Panc1 (cell line): ENCODE measurements around the gene STARD13. TPM values are rescaled to one million over a fixed set of nuclear protein-coding genes. Genes with fewer than 3 reads are reported as not detected.

Source experiments
- ATAC-seq: fragments of 200-7000 bp; cut with Tn5 transposase; 2 replicates; pipeline ENCODE4 v1.9.1; 2020; ENCODE audit warnings: mild to moderate bottlenecking, moderate library complexity
- Bru-seq: library from RNA; stranded (reverse); fragments of 400-500 nt; gene quantifications from one replicate; lab custom pipeline; 2021; lab: Mats Ljungman, UMichigan
- BruChase-seq, 2 experiments: library from RNA; stranded (reverse); fragments of 400-500 nt; gene quantifications; one replicate each; lab custom pipeline; 2021; lab: Mats Ljungman, UMichigan
- BruUV-seq: library from RNA; stranded (reverse); fragments of 400-500 nt; replicated peaks from 2 replicates; lab custom pipeline; 2021; lab: Mats Ljungman, UMichigan
- CTCF ChIA-PET: fragments of 300-600 bp; sonication (Branson Sonifier 250); formaldehyde crosslinking; loops from one replicate; lab custom pipeline; 2022; ENCODE audit warnings: antibody characterized with exemption; lab: Charles Lee
- POLR2A ChIA-PET: fragments of 300-600 bp; sonication (Branson Sonifier 250); formaldehyde crosslinking; loops from one replicate; lab custom pipeline; 2022; ENCODE audit warnings: antibody characterized with exemption; lab: Charles Lee
- DNase-seq: peaks from one replicate; pipeline ENCODE4 v3.0.0-alpha.2; 2010; ENCODE audit warnings: low read depth, low spot score
- H3K27ac ChIP-seq: 2 replicates; pipeline ENCODE4 v1.5.1; 2011; ENCODE audit warnings: mild to moderate bottlenecking, low read length, inconsistent platforms
- H3K27me3 ChIP-seq: fragments of 200-500 bp; sonication (Bioruptor generic); 2 replicates; pipeline ENCODE4 v1.6.0; 2014; ENCODE audit warnings: low read length, inconsistent platforms; ENCODE audit not compliant: control insufficient read depth, insufficient read depth
- H3K36me3 ChIP-seq: fragments of 200-500 bp; sonication (Bioruptor generic); 2 replicates; pipeline ENCODE4 v1.5.1; 2014; ENCODE audit warnings: inconsistent platforms, mild to moderate bottlenecking, low read length, moderate library complexity; ENCODE audit not compliant: control insufficient read depth, insufficient read depth
- H3K4me1 ChIP-seq: 2 replicates; pipeline ENCODE4 v1.5.1; 2011; ENCODE audit warnings: inconsistent platforms, mild to moderate bottlenecking, low read length, moderate library complexity; ENCODE audit not compliant: control insufficient read depth, insufficient read depth
- H3K4me3 ChIP-seq, 2 experiments: 2 replicates each; pipeline ENCODE4 v1.5.1; 2011 to 2012; ENCODE audit warnings: low read depth in 2 of 2, low read length in 2 of 2, mild to moderate bottlenecking in 2 of 2, inconsistent platforms in 1 of 2, moderate library complexity in 1 of 2
- H3K9me3 ChIP-seq: fragments of 200-500 bp; sonication (Bioruptor generic); 2 replicates; pipeline ENCODE4 v1.5.1; 2014; ENCODE audit warnings: low read depth, mild to moderate bottlenecking, inconsistent platforms, low read length, moderate library complexity; ENCODE audit not compliant: control insufficient read depth, insufficient read depth
- POLR2AphosphoS5 ChIP-seq: IDR thresholded peaks from 2 replicates; pipeline ENCODE4 v1.6.1; 2012; ENCODE audit warnings: mild to moderate bottlenecking, low read depth, low read length, moderate library complexity
- SIN3A ChIP-seq: IDR thresholded peaks from 2 replicates; pipeline ENCODE4 v1.6.1; 2012; ENCODE audit warnings: low read depth, mild to moderate bottlenecking, low read length, moderate library complexity, borderline replicate concordance; ENCODE audit not compliant: insufficient read depth
- TCF7L2 ChIP-seq: IDR thresholded peaks from 2 replicates; pipeline ENCODE4 v1.6.1; 2011; ENCODE audit warnings: mild to moderate bottlenecking, low read depth, low read length, inconsistent platforms
- in situ Hi-C: cut with HindIII; loops from 2 replicates; pipeline ENCODE4 v1.10.0; 2016; ENCODE audit warnings: low sequenced_read_pairs, low pct_unique_long_range_greater_than_20kb
- intact Hi-C: fragments of 100-400 bp; cut with micrococcal nuclease; formaldehyde crosslinking; loops from one replicate; pipeline ENCODE4 v1.10.0; 2022; ENCODE audit not compliant: unreplicated experiment
- long read RNA-seq: library from polyadenylated mRNA; unstranded; transcript quantifications from one replicate; pipeline ENCODE4 v2.0.0, GENCODE V29; 2021; ENCODE audit not compliant: unreplicated experiment
- polyA plus RNA-seq: library from polyadenylated mRNA; unstranded; fragments of >200 nt; gene quantifications from one replicate; pipeline ENCODE4 v1.2.1, GENCODE V29; 2012; ENCODE audit warnings: missing spikeins; ENCODE audit not compliant: insufficient read length
- total RNA-seq: library from RNA; stranded (reverse); gene quantifications from one replicate; pipeline ENCODE4 v1.2.1, GENCODE V29; 2021; ENCODE audit not compliant: unreplicated experiment
- TF ChIP-seq, protein P1 (sequence below), 2 experiments: IDR thresholded peaks; 2 replicates each; pipeline ENCODE4 v1.6.1; 2011 to 2012; ENCODE audit warnings: low read depth in 2 of 2, control low read depth in 1 of 2, low read length in 1 of 2, mild to moderate bottlenecking in 1 of 2, moderate library complexity in 1 of 2; ENCODE audit not compliant: insufficient read depth in 1 of 2
- TF ChIP-seq, protein P2 (sequence below): fragments of 450-650 bp; IDR thresholded peaks from 2 replicates; pipeline ENCODE4 v1.5.1; 2017; ENCODE audit warnings: mild to moderate bottlenecking

Gene STARD13, protein sequence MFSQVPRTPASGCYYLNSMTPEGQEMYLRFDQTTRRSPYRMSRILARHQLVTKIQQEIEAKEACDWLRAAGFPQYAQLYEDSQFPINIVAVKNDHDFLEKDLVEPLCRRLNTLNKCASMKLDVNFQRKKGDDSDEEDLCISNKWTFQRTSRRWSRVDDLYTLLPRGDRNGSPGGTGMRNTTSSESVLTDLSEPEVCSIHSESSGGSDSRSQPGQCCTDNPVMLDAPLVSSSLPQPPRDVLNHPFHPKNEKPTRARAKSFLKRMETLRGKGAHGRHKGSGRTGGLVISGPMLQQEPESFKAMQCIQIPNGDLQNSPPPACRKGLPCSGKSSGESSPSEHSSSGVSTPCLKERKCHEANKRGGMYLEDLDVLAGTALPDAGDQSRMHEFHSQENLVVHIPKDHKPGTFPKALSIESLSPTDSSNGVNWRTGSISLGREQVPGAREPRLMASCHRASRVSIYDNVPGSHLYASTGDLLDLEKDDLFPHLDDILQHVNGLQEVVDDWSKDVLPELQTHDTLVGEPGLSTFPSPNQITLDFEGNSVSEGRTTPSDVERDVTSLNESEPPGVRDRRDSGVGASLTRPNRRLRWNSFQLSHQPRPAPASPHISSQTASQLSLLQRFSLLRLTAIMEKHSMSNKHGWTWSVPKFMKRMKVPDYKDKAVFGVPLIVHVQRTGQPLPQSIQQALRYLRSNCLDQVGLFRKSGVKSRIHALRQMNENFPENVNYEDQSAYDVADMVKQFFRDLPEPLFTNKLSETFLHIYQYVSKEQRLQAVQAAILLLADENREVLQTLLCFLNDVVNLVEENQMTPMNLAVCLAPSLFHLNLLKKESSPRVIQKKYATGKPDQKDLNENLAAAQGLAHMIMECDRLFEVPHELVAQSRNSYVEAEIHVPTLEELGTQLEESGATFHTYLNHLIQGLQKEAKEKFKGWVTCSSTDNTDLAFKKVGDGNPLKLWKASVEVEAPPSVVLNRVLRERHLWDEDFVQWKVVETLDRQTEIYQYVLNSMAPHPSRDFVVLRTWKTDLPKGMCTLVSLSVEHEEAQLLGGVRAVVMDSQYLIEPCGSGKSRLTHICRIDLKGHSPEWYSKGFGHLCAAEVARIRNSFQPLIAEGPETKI
- total RNA-seq, result 6.5 TPM
- 2.8 TPM for polyA plus RNA-seq
- percentile 65 among the genes with signal in this experiment for Bru-seq, nascent RNA
- percentile 53 among the genes with signal in this experiment for BruChase-seq, experiment 1, labeled RNA remaining after a 2-hour chase
- percentile 52 among the genes with signal in this experiment for BruChase-seq, experiment 2, labeled RNA remaining after a 6-hour chase
- long read RNA-seq, full-length matches to known transcripts, result 2 of 13 reads
- long read RNA-seq, partial matches to known transcripts, result 5 of 13 reads
- long read RNA-seq, other reads (novel, unspliced or antisense), result 6 of 13 reads

DNA sequence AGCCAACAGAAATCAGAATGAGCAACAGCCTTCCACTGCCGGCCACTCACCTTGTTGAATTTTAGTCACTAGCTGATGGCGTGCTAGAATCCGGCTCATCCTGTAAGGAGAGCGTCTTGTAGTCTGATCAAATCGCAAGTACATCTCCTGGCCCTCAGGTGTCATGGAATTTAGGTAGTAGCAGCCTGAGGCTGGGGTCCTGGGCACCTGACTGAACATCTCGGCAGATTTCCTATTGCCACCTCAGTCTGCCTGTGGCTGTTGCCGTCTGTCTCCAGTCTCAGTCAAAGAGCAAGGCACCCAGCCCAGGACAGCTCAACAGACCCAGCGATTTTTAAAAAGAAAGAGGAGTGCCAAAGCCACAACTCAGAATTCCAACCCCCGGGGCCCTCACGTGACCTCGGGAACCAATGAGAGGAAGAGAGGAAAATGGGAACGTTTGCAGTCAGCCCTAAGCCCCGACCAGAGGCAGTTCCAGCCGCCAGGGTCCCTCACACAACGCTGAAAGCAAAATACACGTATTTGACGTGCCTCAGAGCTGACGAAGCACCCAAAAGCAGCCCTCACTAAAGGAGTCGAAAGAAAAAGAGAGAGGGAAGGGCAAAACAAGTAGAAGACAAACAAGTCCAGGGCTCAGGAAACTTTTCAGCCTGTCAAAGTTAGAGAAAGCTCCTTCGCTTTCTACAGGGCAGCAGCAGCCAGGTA lies at the start of gene STARD13:
Gene STARD13, minus strand, starts transcription at position 336 of the 705 bp plus-strand sequence. Its CDS starts 117 bp downstream, at position 219.
- CTCF ChIA-PET, result no interaction called here
- Histone ChIP-seq H3K27me3 (no peaks in the 10 kb centered on the region), H3K27ac (peak within 1 kb of the TSS; percentile 90), H3K4me1 (peaks cover 14% of the 10 kb centered on the region), H3K36me3 (no peaks in the 10 kb centered on the region), H3K9me3 (no peaks in the 10 kb centered on the region), H3K4me3 (peak within 1 kb of the TSS; percentile 74 to 88)
- intact Hi-C loops (no loop called here), in situ Hi-C loops (no loop called here)
- ATAC-seq (peak; percentile 96), DNase-seq (peak; percentile 89)
- no TSS peak for BruUV-seq
- TF ChIP-seq TCF7L2, result no peak
- TF ChIP-seq, protein P1, sequence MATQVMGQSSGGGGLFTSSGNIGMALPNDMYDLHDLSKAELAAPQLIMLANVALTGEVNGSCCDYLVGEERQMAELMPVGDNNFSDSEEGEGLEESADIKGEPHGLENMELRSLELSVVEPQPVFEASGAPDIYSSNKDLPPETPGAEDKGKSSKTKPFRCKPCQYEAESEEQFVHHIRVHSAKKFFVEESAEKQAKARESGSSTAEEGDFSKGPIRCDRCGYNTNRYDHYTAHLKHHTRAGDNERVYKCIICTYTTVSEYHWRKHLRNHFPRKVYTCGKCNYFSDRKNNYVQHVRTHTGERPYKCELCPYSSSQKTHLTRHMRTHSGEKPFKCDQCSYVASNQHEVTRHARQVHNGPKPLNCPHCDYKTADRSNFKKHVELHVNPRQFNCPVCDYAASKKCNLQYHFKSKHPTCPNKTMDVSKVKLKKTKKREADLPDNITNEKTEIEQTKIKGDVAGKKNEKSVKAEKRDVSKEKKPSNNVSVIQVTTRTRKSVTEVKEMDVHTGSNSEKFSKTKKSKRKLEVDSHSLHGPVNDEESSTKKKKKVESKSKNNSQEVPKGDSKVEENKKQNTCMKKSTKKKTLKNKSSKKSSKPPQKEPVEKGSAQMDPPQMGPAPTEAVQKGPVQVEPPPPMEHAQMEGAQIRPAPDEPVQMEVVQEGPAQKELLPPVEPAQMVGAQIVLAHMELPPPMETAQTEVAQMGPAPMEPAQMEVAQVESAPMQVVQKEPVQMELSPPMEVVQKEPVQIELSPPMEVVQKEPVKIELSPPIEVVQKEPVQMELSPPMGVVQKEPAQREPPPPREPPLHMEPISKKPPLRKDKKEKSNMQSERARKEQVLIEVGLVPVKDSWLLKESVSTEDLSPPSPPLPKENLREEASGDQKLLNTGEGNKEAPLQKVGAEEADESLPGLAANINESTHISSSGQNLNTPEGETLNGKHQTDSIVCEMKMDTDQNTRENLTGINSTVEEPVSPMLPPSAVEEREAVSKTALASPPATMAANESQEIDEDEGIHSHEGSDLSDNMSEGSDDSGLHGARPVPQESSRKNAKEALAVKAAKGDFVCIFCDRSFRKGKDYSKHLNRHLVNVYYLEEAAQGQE (IDR thresholded peaks at IDR 0.05; ENCODE audit: insufficient read depth in 1 of 2, low read depth in 2 of 2, low read length in 1 of 2), result no peak
- 0 out of 2 replicates have a peak, but pooled peaks have one; percentile 18 for TF ChIP-seq SIN3A
- TF ChIP-seq, protein P2, sequence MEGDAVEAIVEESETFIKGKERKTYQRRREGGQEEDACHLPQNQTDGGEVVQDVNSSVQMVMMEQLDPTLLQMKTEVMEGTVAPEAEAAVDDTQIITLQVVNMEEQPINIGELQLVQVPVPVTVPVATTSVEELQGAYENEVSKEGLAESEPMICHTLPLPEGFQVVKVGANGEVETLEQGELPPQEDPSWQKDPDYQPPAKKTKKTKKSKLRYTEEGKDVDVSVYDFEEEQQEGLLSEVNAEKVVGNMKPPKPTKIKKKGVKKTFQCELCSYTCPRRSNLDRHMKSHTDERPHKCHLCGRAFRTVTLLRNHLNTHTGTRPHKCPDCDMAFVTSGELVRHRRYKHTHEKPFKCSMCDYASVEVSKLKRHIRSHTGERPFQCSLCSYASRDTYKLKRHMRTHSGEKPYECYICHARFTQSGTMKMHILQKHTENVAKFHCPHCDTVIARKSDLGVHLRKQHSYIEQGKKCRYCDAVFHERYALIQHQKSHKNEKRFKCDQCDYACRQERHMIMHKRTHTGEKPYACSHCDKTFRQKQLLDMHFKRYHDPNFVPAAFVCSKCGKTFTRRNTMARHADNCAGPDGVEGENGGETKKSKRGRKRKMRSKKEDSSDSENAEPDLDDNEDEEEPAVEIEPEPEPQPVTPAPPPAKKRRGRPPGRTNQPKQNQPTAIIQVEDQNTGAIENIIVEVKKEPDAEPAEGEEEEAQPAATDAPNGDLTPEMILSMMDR, result peak; percentile 17; the same call in 1 of the 2 replicates
- peak; percentile 73 for TF ChIP-seq POLR2AphosphoS5
- POLR2A ChIA-PET, result interaction anchor here (0.8 kb wide), 1 partner anchor 63 kb away, joined by 3 read pairs; no protein-coding TSS in a partner anchor
